ENCODE measurements around the gene SEC24B.

The SEC24B gene

DNA sequence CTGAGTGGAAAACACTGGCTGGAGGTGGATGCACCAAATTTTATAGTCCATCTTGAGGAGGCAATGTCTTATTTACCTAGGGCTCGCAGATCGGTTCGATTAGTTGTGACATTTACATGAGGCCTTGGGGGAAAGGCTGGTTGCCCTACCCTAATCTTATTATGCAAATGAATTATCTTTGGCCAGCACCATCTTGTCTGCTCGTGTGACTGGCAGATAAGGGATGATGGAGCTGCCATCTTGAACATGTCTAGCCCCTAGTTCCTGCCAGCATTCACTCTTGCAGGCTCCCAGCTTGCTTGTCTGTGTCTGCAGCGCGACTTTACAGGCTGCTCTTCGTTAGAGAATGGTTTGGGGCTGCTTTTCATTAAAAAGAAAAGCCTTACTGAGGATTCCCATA lies 61.9 kb downstream of the SEC24B start:
- TF ChIP-seq ISL1 (CRISPR knock-in tag; IDR thresholded peaks at IDR 0.05) (no peak), CSDC2 (CRISPR knock-in tag; IDR thresholded peaks at IDR 0.05) (no peak), TCF4 (CRISPR knock-in tag; IDR thresholded peaks at IDR 0.05; ENCODE audit: borderline replicate concordance) (no peak), GLIS3 (CRISPR knock-in tag; IDR thresholded peaks at IDR 0.05) (no peak), ARNTL (CRISPR knock-in tag; IDR thresholded peaks at IDR 0.05; ENCODE audit: borderline replicate concordance, low read depth) (no peak), SNAI2 (CRISPR knock-in tag; IDR thresholded peaks at IDR 0.05) (no peak), BACH2 (CRISPR knock-in tag; IDR thresholded peaks at IDR 0.05; ENCODE audit: borderline replicate concordance) (no peak), ESRRG (CRISPR knock-in tag; IDR thresholded peaks at IDR 0.05) (no peak), ZFP30 (CRISPR knock-in tag; IDR thresholded peaks at IDR 0.05) (no peak), RARB (CRISPR knock-in tag; IDR thresholded peaks at IDR 0.05) (no peak), ZC3H10 (CRISPR knock-in tag; IDR thresholded peaks at IDR 0.05) (no peak), OSR1 (CRISPR knock-in tag; IDR thresholded peaks at IDR 0.05) (no peak), ZNF70 (CRISPR knock-in tag; IDR thresholded peaks at IDR 0.05) (no peak), ZNF565 (CRISPR knock-in tag; conservative IDR thresholded peaks at IDR 0.05; ENCODE audit: low read depth) (no peak), ZFP3 (CRISPR knock-in tag; IDR thresholded peaks at IDR 0.05) (no peak)
- TF ChIP-seq, protein P1, sequence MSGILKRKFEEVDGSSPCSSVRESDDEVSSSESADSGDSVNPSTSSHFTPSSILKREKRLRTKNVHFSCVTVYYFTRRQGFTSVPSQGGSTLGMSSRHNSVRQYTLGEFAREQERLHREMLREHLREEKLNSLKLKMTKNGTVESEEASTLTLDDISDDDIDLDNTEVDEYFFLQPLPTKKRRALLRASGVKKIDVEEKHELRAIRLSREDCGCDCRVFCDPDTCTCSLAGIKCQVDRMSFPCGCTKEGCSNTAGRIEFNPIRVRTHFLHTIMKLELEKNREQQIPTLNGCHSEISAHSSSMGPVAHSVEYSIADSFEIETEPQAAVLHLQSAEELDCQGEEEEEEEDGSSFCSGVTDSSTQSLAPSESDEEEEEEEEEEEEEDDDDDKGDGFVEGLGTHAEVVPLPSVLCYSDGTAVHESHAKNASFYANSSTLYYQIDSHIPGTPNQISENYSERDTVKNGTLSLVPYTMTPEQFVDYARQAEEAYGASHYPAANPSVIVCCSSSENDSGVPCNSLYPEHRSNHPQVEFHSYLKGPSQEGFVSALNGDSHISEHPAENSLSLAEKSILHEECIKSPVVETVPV (CRISPR knock-in tag; IDR thresholded peaks at IDR 0.05): no peak
- TF ChIP-seq, protein P2, sequence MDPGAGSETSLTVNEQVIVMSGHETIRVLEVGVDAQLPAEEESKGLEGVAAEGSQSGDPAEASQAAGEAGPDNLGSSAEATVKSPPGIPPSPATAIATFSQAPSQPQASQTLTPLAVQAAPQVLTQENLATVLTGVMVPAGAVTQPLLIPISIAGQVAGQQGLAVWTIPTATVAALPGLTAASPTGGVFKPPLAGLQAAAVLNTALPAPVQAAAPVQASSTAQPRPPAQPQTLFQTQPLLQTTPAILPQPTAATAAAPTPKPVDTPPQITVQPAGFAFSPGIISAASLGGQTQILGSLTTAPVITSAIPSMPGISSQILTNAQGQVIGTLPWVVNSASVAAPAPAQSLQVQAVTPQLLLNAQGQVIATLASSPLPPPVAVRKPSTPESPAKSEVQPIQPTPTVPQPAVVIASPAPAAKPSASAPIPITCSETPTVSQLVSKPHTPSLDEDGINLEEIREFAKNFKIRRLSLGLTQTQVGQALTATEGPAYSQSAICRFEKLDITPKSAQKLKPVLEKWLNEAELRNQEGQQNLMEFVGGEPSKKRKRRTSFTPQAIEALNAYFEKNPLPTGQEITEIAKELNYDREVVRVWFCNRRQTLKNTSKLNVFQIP (CRISPR knock-in tag; IDR thresholded peaks at IDR 0.05; ENCODE audit: borderline replicate concordance, low read depth): no peak
- TF ChIP-seq, protein P3, sequence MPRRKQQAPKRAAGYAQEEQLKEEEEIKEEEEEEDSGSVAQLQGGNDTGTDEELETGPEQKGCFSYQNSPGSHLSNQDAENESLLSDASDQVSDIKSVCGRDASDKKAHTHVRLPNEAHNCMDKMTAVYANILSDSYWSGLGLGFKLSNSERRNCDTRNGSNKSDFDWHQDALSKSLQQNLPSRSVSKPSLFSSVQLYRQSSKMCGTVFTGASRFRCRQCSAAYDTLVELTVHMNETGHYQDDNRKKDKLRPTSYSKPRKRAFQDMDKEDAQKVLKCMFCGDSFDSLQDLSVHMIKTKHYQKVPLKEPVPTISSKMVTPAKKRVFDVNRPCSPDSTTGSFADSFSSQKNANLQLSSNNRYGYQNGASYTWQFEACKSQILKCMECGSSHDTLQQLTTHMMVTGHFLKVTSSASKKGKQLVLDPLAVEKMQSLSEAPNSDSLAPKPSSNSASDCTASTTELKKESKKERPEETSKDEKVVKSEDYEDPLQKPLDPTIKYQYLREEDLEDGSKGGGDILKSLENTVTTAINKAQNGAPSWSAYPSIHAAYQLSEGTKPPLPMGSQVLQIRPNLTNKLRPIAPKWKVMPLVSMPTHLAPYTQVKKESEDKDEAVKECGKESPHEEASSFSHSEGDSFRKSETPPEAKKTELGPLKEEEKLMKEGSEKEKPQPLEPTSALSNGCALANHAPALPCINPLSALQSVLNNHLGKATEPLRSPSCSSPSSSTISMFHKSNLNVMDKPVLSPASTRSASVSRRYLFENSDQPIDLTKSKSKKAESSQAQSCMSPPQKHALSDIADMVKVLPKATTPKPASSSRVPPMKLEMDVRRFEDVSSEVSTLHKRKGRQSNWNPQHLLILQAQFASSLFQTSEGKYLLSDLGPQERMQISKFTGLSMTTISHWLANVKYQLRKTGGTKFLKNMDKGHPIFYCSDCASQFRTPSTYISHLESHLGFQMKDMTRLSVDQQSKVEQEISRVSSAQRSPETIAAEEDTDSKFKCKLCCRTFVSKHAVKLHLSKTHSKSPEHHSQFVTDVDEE (CRISPR knock-in tag; IDR thresholded peaks at IDR 0.05): no peak
- TF ChIP-seq, protein P4, sequence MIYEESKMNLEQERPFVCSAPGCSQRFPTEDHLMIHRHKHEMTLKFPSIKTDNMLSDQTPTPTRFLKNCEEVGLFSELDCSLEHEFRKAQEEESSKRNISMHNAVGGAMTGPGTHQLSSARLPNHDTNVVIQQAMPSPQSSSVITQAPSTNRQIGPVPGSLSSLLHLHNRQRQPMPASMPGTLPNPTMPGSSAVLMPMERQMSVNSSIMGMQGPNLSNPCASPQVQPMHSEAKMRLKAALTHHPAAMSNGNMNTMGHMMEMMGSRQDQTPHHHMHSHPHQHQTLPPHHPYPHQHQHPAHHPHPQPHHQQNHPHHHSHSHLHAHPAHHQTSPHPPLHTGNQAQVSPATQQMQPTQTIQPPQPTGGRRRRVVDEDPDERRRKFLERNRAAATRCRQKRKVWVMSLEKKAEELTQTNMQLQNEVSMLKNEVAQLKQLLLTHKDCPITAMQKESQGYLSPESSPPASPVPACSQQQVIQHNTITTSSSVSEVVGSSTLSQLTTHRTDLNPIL (CRISPR knock-in tag; IDR thresholded peaks at IDR 0.05; ENCODE audit: low read depth): no peak
- ATAC-seq: no peak

DNA sequence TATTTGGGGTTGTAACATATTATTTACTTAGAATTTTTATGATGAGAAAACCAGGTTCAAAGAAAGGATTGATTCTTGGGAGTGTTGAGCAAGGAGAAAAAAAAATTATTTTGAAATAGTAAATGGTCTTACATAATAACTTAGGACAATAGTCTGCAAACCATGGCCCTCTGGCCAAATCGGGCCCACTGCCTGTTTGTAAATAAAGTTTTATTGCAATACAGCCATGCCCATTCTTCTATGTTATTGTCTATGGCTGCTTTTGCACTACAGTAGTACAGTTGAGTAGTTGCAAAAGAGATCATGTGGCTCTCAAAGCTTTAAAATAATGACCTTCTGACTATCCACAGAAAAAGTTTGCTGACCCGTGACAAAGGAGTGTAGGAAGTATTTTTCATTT lies 63.3 kb downstream of the SEC24B start:
- no peak for ATAC-seq
- TF ChIP-seq PPARA (CRISPR knock-in tag; IDR thresholded peaks at IDR 0.05; ENCODE audit: borderline replicate concordance) (no peak), ZC3H10 (CRISPR knock-in tag; IDR thresholded peaks at IDR 0.05) (no peak), SNAI2 (CRISPR knock-in tag; IDR thresholded peaks at IDR 0.05) (no peak), TCF4 (CRISPR knock-in tag; IDR thresholded peaks at IDR 0.05; ENCODE audit: borderline replicate concordance) (no peak), ARNTL (CRISPR knock-in tag; IDR thresholded peaks at IDR 0.05; ENCODE audit: borderline replicate concordance, low read depth) (no peak), ISL1 (CRISPR knock-in tag; IDR thresholded peaks at IDR 0.05) (no peak), ZFP3 (CRISPR knock-in tag; IDR thresholded peaks at IDR 0.05) (no peak), OSR1 (CRISPR knock-in tag; IDR thresholded peaks at IDR 0.05) (no peak), ZNF70 (CRISPR knock-in tag; IDR thresholded peaks at IDR 0.05) (no peak)
- TF ChIP-seq, protein P5, sequence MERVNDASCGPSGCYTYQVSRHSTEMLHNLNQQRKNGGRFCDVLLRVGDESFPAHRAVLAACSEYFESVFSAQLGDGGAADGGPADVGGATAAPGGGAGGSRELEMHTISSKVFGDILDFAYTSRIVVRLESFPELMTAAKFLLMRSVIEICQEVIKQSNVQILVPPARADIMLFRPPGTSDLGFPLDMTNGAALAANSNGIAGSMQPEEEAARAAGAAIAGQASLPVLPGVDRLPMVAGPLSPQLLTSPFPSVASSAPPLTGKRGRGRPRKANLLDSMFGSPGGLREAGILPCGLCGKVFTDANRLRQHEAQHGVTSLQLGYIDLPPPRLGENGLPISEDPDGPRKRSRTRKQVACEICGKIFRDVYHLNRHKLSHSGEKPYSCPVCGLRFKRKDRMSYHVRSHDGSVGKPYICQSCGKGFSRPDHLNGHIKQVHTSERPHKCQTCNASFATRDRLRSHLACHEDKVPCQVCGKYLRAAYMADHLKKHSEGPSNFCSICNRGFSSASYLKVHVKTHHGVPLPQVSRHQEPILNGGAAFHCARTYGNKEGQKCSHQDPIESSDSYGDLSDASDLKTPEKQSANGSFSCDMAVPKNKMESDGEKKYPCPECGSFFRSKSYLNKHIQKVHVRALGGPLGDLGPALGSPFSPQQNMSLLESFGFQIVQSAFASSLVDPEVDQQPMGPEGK (CRISPR knock-in tag; IDR thresholded peaks at IDR 0.05; ENCODE audit: borderline replicate concordance): no peak
- TF ChIP-seq, protein P2 (CRISPR knock-in tag; IDR thresholded peaks at IDR 0.05; ENCODE audit: borderline replicate concordance, low read depth): no peak
